GM23338 (cell line): ENCODE results near the gene ERP27.

Source experiments
- EZH2 ChIP-seq: fragments of 200-600 bp; sonication (generic); IDR thresholded peaks from one replicate; pipeline ENCODE4 v1.8.0; 2017; ENCODE audit warnings: antibody characterized with exemption, mild to moderate bottlenecking, low read depth; ENCODE audit not compliant: unreplicated experiment
- EZH2phosphoT487 ChIP-seq: fragments of 200-600 bp; sonication (generic); IDR thresholded peaks from one replicate; pipeline ENCODE4 v1.8.1; 2018; ENCODE audit warnings: antibody characterized with exemption; ENCODE audit not compliant: unreplicated experiment
- POLR2AphosphoS5 ChIP-seq: IDR thresholded peaks from 2 replicates; pipeline ENCODE4 v1.6.1; 2016; ENCODE audit warnings: antibody characterized with exemption, low read depth
- TF ChIP-seq, protein P1 (sequence below), 2 experiments: fragments of 200-600 bp in 1 of 2; sonication (generic) in 1 of 2; conservative IDR thresholded peaks; 2 replicates each; pipeline versions ENCODE4 v1.5.1 to v1.6.1; 2016 to 2017; ENCODE audit warnings: antibody characterized with exemption in 2 of 2, low read depth in 2 of 2, mild to moderate bottlenecking in 2 of 2, moderate library complexity in 1 of 2
- TF ChIP-seq, protein P2 (sequence below): IDR thresholded peaks from 2 replicates; pipeline ENCODE4 v1.6.1; 2016; ENCODE audit warnings: antibody characterized with exemption

DNA sequence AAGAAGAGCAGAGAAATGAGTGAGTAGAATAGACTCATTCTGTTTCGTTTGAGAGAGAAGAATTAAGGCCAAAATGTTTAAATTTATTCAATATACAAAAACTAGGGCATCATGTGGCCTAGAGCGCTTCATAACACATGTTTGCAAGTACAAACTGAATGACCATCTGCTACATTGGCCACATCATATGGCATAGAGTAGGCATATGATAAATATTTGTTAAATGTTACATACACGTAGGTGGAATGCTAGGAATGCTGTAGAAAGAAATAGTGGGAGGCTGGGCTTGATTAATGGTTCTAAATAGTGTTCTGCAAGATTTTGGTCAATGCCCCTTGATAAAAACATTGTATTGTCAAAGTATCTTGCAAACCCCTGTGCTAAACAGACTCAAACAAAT, 63.5 kb downstream of the ERP27 start:
- TF ChIP-seq, protein P1, sequence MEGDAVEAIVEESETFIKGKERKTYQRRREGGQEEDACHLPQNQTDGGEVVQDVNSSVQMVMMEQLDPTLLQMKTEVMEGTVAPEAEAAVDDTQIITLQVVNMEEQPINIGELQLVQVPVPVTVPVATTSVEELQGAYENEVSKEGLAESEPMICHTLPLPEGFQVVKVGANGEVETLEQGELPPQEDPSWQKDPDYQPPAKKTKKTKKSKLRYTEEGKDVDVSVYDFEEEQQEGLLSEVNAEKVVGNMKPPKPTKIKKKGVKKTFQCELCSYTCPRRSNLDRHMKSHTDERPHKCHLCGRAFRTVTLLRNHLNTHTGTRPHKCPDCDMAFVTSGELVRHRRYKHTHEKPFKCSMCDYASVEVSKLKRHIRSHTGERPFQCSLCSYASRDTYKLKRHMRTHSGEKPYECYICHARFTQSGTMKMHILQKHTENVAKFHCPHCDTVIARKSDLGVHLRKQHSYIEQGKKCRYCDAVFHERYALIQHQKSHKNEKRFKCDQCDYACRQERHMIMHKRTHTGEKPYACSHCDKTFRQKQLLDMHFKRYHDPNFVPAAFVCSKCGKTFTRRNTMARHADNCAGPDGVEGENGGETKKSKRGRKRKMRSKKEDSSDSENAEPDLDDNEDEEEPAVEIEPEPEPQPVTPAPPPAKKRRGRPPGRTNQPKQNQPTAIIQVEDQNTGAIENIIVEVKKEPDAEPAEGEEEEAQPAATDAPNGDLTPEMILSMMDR (conservative IDR thresholded peaks at IDR 0.05; ENCODE audit: low read depth in 2 of 2): no peak
- TF ChIP-seq POLR2AphosphoS5 (no peak), EZH2 (no peak), EZH2phosphoT487 (no peak)
- TF ChIP-seq, protein P2, sequence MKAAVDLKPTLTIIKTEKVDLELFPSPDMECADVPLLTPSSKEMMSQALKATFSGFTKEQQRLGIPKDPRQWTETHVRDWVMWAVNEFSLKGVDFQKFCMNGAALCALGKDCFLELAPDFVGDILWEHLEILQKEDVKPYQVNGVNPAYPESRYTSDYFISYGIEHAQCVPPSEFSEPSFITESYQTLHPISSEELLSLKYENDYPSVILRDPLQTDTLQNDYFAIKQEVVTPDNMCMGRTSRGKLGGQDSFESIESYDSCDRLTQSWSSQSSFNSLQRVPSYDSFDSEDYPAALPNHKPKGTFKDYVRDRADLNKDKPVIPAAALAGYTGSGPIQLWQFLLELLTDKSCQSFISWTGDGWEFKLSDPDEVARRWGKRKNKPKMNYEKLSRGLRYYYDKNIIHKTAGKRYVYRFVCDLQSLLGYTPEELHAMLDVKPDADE: no peak
